Measurements from ENCODE around the gene ADAMTSL4.

The ADAMTSL4 gene

DNA sequence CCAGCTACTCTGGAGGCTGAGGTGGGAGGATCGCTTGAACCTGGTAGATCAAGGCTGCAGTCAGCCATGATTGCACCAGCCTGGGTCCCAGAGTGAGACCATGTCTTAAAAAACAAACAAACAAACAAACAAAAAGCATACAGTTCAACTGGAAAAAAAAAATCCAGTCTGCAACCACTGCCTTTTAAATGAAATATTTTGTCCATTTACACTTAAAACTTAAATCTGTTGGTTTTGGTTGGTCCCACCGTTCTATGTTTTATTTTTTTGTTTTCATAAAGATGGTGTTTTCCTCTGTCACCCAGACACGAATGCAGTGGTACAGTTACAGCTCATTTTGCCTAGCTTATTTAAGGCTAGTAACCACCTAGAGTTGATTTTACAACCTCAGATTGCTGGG, 23.9 kb upstream of the ADAMTSL4 start:
- H3K27me3 Mint-ChIP-seq, result no peaks in the 10 kb centered on the region
- no peaks in the 10 kb centered on the region for H3K4me1 Mint-ChIP-seq
- H3K9me3 Mint-ChIP-seq, result no peaks in the 10 kb centered on the region
- no peaks in the 10 kb centered on the region for H3K36me3 Mint-ChIP-seq
- H3K27ac Mint-ChIP-seq, result no peak overlapping the region
- H3K4me3 Mint-ChIP-seq, result no peak overlapping the region

DNA sequence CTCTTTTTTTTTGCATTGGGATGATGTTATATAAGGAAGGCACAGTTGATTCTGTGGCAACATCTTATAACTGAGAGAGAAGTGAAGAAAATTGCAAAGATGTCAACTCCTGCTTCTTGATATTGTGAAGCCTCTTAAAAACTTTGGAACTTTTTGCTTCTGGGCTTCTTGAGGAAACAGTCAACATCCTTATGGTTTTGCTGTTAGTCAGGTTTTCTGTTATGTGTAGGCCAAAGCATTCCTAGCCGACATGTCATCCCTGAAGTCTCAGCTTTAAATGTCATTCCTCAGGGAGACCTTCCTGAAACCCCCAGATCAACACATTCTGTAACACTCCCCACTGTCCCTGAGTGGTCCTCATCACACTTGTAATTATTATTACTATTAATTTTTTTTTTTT, 21.0 kb upstream of the ADAMTSL4 start:
- H3K4me1 Mint-ChIP-seq, result peaks cover 4% of the 10 kb centered on the region
- H3K4me3 Mint-ChIP-seq, result no peak overlapping the region
- no peaks in the 10 kb centered on the region for H3K27me3 Mint-ChIP-seq
- H3K36me3 Mint-ChIP-seq, result no peaks in the 10 kb centered on the region
- no peaks in the 10 kb centered on the region for H3K9me3 Mint-ChIP-seq
- no peak overlapping the region for H3K27ac Mint-ChIP-seq

DNA sequence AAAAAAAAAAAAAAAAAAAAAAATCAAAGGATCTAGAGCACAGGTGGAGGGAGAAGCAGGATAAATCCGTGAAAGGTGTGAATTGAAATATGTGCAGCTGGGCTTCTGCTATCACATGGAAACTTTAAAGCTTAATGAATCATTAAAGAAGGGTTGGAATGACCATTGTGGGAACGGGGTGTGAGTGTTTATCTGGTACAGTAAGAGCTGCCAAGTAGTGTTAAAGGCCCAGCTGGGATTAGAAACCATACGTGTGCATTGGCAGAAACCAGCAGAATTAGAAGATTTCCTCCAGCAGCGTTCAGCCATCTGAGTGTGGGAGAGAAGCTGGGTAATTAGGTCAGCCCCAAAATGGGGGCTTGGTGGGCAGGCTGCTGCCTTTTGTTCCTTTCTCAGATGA, 20.2 kb upstream of the ADAMTSL4 start:
- H3K27me3 Mint-ChIP-seq, result no peaks in the 10 kb centered on the region
- no peaks in the 10 kb centered on the region for H3K36me3 Mint-ChIP-seq
- no peaks in the 10 kb centered on the region for H3K9me3 Mint-ChIP-seq
- no peak overlapping the region for H3K4me3 Mint-ChIP-seq
- H3K27ac Mint-ChIP-seq, result no peak overlapping the region
- H3K4me1 Mint-ChIP-seq, result peaks cover 4% of the 10 kb centered on the region

DNA sequence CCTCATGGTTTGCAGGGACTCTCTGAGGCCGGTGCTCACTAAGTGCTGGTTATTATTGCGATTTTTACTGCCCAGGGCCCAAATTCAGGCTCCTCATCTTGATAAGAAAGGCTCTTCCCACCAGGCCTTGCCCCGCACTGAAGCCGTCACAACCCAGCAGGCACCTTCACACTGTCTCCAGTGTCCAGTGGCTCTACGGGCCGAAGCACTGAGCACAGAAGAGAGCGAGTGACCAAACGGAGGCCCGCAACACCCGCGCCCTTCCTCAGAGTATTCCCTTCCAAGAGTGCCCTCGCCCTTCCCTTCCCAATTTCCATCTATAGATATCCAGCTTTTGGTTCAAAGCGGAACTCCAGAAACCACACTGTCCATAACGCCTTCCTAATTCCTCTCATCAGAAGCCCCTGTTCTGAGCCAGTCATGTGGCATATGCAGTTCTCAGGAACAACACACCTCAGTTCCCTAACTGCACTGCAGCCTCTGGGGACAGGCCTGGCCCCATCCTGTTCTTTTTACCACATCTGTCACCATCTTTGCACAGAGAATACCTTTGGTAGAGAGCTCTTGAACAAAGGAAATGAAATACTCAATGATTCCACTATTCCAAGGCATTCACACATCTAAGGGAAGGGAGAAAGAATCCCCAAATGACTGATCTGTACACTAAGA, 18.6 kb upstream of the ADAMTSL4 start:
- no peaks in the 10 kb centered on the region for H3K27me3 Mint-ChIP-seq
- H3K36me3 Mint-ChIP-seq, result no peaks in the 10 kb centered on the region
- H3K4me1 Mint-ChIP-seq, result peaks cover 4% of the 10 kb centered on the region
- H3K27ac Mint-ChIP-seq, result no peak overlapping the region
- no peaks in the 10 kb centered on the region for H3K9me3 Mint-ChIP-seq
- H3K4me3 Mint-ChIP-seq, result no peak overlapping the region

DNA sequence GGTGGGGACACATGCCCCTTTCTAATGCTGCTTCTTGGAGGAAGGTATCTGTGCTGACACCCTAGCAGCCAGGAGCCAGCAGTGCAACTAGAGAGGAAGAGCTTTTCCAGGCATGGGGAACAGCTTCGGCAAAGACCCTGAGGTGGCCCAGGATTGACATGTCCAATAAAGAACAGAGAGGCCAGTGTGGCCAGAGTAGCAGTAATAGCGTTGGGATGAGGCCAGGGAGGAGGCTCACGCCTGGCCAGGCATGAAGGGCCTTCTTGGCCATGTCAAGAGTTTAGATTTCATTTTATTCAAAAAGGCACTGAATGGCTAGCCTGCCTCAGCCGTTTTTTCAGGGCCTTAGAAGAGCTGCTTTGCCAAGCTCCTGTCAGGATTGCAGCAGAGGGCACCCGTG, 16.3 kb upstream of the ADAMTSL4 start:
- Mint-ChIP-seq H3K4me1 (peaks cover 4% of the 10 kb centered on the region), H3K36me3 (no peaks in the 10 kb centered on the region), H3K4me3 (no peak overlapping the region), H3K27me3 (no peaks in the 10 kb centered on the region), H3K27ac (no peak overlapping the region), H3K9me3 (no peaks in the 10 kb centered on the region)

DNA sequence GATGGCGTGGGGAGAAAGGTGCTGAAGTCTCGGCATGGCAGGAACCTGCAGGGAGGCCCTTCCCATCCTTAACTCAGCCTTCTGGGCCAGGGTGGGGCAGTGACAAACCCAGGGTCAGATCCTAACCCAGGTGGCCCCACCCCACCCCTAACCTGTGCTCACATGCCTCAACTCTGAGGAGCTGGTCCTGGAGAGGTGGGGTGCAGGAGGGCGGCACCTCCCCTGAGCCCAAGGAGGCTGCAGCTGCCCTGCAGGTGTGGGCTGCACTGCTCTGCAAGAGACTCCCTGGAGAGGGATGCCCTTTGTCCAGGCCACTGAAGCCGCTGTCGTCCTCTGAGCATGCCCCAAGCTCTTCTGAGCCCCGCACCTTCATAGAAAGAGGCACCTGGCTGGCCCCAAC, 15.2 kb upstream of the ADAMTSL4 start:
- no peaks in the 10 kb centered on the region for H3K9me3 Mint-ChIP-seq
- peaks cover 4% of the 10 kb centered on the region for H3K4me1 Mint-ChIP-seq
- H3K4me3 Mint-ChIP-seq, result no peak overlapping the region
- H3K36me3 Mint-ChIP-seq, result no peaks in the 10 kb centered on the region
- H3K27ac Mint-ChIP-seq, result no peak overlapping the region
- H3K27me3 Mint-ChIP-seq, result no peaks in the 10 kb centered on the region

DNA sequence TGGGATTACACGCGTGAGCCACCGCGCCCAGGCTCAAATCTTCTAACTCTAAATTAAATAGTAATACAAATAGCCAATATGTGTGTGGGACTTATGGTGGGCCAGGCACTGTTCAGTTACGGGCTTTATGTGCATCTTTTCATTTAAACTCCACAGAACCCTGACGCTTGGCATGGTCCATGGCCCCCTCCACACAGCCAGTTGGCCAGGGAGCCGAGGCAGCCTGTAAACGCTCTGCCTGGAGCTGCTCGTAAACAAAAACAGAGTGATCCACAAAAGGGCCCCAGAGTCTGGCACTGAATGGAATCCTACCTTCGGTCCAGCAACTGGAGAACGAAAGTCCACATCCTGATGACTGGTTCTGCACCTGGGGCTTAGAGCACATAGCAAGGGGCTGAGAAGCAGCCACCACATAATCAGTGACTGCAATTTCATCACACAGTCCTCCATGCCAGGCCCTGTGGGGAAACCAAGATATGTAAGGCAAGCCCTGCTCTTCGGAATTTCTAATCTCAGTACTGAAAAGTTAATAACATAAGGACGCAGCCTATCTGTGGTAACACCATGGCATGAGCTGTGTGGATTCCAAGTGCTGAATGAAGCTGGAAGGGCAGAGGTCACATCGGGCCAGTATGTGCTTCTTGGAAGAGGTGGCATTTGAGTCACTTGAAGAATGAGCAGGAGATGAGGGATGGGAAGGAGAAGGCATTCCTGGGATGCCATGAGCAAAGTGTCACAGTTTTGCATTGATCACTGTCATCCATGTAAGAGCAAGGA, 13.5 kb upstream of the ADAMTSL4 start:
- H3K27me3 Mint-ChIP-seq, result no peaks in the 10 kb centered on the region
- H3K9me3 Mint-ChIP-seq, result no peaks in the 10 kb centered on the region
- no peaks in the 10 kb centered on the region for H3K36me3 Mint-ChIP-seq

DNA sequence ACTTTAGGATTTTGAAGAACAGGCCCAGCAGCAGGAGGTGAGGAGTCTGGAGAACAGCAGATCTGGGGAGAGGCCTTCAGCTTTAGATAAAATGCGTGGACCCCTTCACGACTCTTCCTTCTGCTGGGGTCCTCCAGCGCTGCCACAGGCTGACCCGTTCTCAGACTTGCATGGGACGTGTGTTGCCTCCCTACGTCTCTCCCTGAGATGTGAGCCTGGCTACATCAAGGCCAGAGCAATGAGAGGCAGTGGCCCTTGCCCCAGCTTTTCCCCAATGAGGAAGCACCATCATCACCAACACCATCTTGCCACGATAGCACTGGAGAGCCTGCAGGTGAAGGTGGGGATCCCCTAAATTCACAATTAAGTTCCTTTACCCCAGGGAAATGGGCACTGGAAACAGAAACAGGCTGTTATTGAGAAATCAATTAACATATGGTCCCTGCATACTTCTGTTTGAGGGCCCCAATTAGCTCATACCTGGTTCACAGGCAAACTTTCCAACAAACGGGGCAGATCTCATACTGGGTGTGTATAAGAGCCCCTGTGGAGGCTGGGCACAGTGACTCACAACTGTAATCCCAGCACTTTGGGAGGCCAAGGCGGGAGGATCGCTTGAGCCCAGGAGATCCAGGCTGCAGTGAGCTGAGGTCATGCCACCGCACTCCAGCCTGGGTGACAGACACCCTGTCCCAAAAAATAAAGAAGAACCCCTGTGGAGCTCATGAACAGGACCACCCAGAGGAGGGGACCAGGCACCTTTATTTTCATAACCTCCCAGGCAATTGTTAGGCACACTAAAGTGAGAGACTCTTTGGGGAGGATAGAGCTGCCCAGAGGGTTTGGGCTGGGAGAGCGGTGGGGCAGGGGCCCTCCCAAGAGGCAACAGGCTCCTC, 12.1 kb upstream of the ADAMTSL4 start:
- Mint-ChIP-seq H3K4me3 (no peak overlapping the region), H3K27ac (no peak overlapping the region), H3K27me3 (no peaks in the 10 kb centered on the region), H3K9me3 (no peaks in the 10 kb centered on the region), H3K4me1 (peaks cover 4% of the 10 kb centered on the region), H3K36me3 (no peaks in the 10 kb centered on the region)

More for the DNA sequence above, 13.5 kb upstream of the ADAMTSL4 start:
- Mint-ChIP-seq H3K27ac (no peak overlapping the region), H3K4me3 (no peak overlapping the region), H3K4me1 (peaks cover 4% of the 10 kb centered on the region)

DNA sequence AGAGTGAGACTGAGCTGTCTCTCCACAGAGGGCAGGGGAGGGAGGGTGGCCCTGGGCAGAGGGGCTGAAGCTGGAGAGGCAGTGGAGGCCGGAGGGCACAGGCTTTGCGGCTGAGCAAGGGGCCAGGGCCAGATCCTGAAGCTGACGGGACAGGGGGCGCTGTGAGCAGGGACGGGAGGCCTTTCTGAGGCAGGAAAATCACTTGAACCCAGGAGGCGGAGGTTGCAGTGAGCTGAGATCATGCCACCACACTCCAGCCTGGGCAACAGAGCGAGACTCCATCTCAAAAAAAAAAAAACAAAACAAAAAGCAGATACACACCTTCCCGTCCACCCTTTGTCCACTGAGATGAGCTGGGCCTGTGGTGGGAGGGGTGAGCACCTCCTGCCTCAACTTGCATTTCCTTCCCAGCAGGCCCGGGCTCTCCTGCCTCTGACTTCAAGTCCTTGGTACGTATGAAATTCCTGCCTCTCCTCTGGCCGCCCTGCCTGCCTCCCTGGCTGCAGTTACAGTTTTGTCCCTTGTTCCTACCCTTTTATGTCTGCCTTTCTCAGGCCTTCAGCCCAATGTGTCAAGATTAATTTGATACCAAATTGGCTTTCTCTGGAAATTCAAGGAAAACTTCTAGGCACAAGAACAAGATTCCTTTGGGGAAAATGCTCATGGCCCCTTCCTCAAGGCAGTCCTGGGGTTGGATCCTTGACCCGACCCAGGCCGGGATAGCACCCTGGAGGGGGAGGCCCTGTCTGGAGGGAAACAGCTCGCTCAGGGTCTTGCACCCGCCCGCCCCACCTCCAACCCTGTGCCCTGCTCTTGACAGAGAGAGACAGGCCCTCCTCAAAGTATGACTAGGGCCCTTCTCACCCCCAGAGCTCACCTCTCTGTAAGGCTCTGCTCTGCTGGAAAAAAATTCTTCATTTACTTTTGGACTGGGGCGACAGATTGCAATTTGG, 11.2 kb upstream of the ADAMTSL4 start:
- H3K9me3 Mint-ChIP-seq, result no peaks in the 10 kb centered on the region
- H3K4me3 Mint-ChIP-seq, result no peak overlapping the region
- H3K27ac Mint-ChIP-seq, result no peak overlapping the region
- no peaks in the 10 kb centered on the region for H3K36me3 Mint-ChIP-seq
- no peaks in the 10 kb centered on the region for H3K27me3 Mint-ChIP-seq
- no peaks in the 10 kb centered on the region for H3K4me1 Mint-ChIP-seq

DNA sequence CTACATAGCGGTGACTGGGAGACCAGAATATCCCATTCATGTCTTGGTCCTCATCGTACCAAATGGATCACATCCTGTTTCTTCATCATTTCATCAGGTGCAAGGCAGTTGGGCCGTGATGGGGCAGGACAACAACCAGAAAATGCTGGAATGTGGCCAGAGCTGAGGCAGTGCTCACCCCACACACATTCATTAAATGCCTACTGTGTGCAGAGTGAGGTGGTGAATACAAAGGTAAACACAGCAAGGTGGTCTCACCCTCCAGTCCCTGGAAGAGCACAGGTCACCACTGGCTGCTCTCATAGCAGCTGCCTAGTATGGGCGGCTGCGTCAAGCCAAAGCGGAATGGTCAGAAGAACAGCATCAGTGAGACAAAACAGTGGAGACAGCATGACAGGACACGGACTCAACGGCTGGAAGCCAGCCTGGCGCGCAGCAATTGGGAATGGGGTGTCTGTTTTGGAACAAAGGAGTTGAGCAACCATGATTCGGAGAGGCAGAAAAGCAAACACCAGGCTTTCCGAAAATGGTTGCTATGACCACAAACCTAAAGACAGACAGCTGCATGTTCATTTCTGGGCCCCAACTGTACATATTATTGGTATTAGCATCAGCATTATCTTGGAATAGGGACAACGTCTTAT, 5.6 kb upstream of the ADAMTSL4 start:
- H3K9me3 Mint-ChIP-seq, result no peaks in the 10 kb centered on the region
- H3K4me1 Mint-ChIP-seq, result peaks cover 3% of the 10 kb centered on the region
- no peak overlapping the region for H3K4me3 Mint-ChIP-seq
- H3K27ac Mint-ChIP-seq, result no peak overlapping the region
- H3K27me3 Mint-ChIP-seq, result peaks cover 9% of the 10 kb centered on the region
- no peaks in the 10 kb centered on the region for H3K36me3 Mint-ChIP-seq

DNA sequence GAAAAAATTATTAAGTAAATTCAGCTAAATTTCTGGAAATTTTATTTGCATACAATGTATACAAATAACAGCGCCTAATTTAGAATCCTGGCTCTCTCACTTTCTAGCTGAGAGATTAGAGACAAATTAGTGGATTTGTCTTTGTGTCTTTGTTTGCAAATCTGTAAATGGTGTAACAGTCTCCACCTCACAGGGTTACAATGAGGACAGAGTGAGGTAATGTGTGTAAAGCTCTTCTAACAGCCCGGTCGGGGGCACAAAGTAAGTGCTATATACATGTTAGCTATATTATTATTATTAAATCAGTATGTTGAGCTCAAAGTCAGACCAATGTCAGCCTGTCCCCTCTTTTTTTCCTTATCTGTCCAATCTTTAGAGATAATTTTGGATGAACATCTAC, 5.0 kb upstream of the ADAMTSL4 start:
- Mint-ChIP-seq H3K9me3 (no peaks in the 10 kb centered on the region), H3K4me3 (no peak overlapping the region), H3K4me1 (peaks cover 4% of the 10 kb centered on the region), H3K27ac (no peak overlapping the region), H3K36me3 (no peaks in the 10 kb centered on the region), H3K27me3 (peaks cover 9% of the 10 kb centered on the region)

DNA sequence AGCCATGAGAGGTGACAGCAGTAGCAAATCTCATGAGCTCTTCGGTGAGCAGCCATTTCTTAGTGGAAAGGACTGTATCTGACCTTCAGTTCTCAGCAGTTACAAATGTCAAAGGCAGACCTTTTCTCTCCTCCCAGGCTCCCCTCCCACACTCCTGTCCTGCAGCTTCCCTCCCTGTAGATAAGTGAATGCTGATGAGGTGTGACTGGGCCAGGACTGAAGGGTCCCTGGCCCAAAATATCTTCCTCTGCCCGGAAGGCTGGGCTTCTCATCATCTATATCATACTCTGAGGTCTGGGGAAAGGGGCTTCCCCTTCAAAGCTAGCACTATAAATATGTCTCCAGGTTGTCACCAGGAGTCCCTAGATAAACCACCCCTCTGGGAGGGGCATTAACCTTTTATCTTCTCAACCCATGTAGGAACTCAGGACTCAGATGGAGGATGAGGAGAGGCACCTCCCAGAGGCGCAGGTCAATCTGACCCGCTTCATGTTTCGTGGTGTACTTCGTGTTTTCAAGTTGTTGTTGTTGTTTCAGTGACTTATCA, 3.6 kb upstream of the ADAMTSL4 start:
- no peaks in the 10 kb centered on the region for H3K36me3 Mint-ChIP-seq
- H3K27ac Mint-ChIP-seq, result no peak overlapping the region
- H3K9me3 Mint-ChIP-seq, result no peaks in the 10 kb centered on the region
- peaks cover 10% of the 10 kb centered on the region for H3K4me1 Mint-ChIP-seq
- H3K27me3 Mint-ChIP-seq, result peaks cover 13% of the 10 kb centered on the region
- H3K4me3 Mint-ChIP-seq, result no peak overlapping the region

DNA sequence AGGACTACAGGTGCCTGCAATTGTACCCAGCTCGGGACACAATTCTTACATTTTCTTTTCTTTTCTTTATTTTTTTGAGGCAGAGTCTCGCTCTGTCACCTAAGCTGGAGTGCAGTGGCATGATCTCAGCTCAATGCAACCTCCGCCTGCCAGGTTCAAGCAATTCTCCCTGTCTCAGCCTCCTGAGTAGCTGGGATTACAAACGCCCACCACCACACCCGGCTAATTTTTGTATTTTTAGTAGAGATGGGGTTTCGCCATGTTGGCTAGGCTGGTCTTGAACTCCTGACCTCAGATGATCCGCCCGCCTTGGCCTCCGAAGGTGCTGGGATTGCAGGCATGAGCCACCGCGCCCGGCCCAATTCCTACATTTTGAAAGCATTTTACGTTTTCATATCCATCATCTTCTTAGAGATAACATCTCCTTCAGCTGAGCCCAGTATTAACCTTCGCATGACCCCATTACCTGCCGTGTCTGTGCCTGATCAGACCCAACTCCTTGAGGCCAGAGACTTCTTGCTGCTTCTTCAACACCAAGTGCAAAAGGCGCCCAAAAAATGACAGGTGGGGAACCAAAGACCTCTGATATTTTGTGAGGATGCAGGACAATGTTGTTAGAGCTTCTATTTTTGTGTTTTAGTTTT, 2.8 kb upstream of the ADAMTSL4 start:
- Mint-ChIP-seq H3K27me3 (peaks cover 14% of the 10 kb centered on the region), H3K36me3 (no peaks in the 10 kb centered on the region), H3K4me1 (peaks cover 19% of the 10 kb centered on the region), H3K9me3 (no peaks in the 10 kb centered on the region), H3K4me3 (no peak overlapping the region), H3K27ac (no peak overlapping the region)

DNA sequence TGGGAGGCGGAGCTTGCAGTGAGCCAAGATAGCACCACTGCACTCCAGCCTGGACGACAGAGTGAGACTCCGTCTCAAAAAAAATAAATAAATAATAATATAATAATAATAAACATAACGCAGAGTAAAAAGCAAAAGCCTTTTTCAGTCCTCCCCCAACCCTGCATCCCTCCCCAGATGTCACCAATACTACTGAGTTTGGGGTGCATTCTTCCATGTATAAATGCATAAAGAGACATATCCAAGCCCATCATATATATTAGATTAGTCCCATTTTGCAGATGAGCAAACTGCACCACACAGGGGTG, 930 bp upstream of the ADAMTSL4 start:
- Mint-ChIP-seq H3K4me3 (peak overlapping the region; percentile 86), H3K27ac (peak overlapping the region; percentile 62), H3K4me1 (peaks cover 29% of the 10 kb centered on the region), H3K27me3 (peaks cover 14% of the 10 kb centered on the region), H3K9me3 (no peaks in the 10 kb centered on the region), H3K36me3 (no peaks in the 10 kb centered on the region)

Measured in activated naive CD4-positive, alpha-beta T cell treated with anti-CD3 and anti-CD28 coated beads, Interleukin-2, amount 50 U/mL, for 24 hours (primary cell).